Loucy (cell line): Measurements from ENCODE around the gene GPC3.

Source experiments
- H2AFZ ChIP-seq: fragments of 200-600 bp; sonication (generic); 2 replicates; pipeline ENCODE4 v1.6.0; 2016; ENCODE audit warnings: antibody characterized with exemption, mild to moderate bottlenecking, low read length, moderate library complexity
- H3F3A ChIP-seq: fragments of 200-600 bp; 2 replicates; pipeline ENCODE4 v1.6.0; 2016; ENCODE audit warnings: antibody characterized with exemption, low read depth, mild to moderate bottlenecking
- H3K27me3 ChIP-seq: fragments of 200-600 bp; sonication (generic); 2 replicates; pipeline ENCODE4 v1.6.1; 2014; ENCODE audit warnings: low read length, mild to moderate bottlenecking; ENCODE audit not compliant: insufficient read depth, poor library complexity, severe bottlenecking
- H3K36me3 ChIP-seq: fragments of 200-600 bp; sonication (generic); 2 replicates; pipeline ENCODE4 v1.6.1; 2016; ENCODE audit warnings: low read length; ENCODE audit not compliant: insufficient read depth
- H3K4me1 ChIP-seq: fragments of 200-600 bp; sonication (generic); 2 replicates; pipeline ENCODE4 v1.5.1; 2014; ENCODE audit warnings: low read length, mild to moderate bottlenecking; ENCODE audit not compliant: insufficient read depth, poor library complexity, severe bottlenecking
- H3K4me2 ChIP-seq: fragments of 200-600 bp; sonication (generic); 2 replicates; pipeline ENCODE4 v1.6.0; 2014; ENCODE audit warnings: antibody characterized with exemption, low read length, low read depth, mild to moderate bottlenecking; ENCODE audit not compliant: poor library complexity, severe bottlenecking
- H3K4me3 ChIP-seq: fragments of 200-600 bp; sonication (generic); 2 replicates; pipeline ENCODE4 v1.5.1; 2014; ENCODE audit warnings: low read length, mild to moderate bottlenecking, mixed read lengths; ENCODE audit not compliant: poor library complexity, severe bottlenecking
- H3K79me2 ChIP-seq: fragments of 200-600 bp; sonication (generic); 2 replicates; pipeline ENCODE4 v1.6.1; 2014; ENCODE audit warnings: low read length; ENCODE audit not compliant: insufficient read depth
- H3K9ac ChIP-seq: fragments of 200-600 bp; sonication (generic); 2 replicates; pipeline ENCODE4 v1.6.0; 2014; ENCODE audit warnings: mild to moderate bottlenecking, low read depth, low read length, moderate library complexity; ENCODE audit not compliant: poor library complexity, severe bottlenecking
- H3K9me2 ChIP-seq: fragments of 200-600 bp; sonication (generic); replicated peaks from 2 replicates; pipeline ENCODE4 v1.6.1; 2016; ENCODE audit warnings: low read depth, low read length, mixed read lengths
- H3K9me3 ChIP-seq: fragments of 200-600 bp; sonication (generic); 2 replicates; pipeline ENCODE4 v1.6.1; 2014; ENCODE audit warnings: mild to moderate bottlenecking, antibody characterized with exemption, low read length, low read depth; ENCODE audit not compliant: insufficient read depth
- H4K20me1 ChIP-seq: fragments of 200-600 bp; sonication (generic); 2 replicates; pipeline ENCODE4 v1.6.0; 2014; ENCODE audit warnings: antibody characterized with exemption, low read length, mild to moderate bottlenecking; ENCODE audit not compliant: insufficient read depth, poor library complexity, severe bottlenecking
- CTCF ChIP-seq: fragments of 200-600 bp; sonication (generic); conservative IDR thresholded peaks from 2 replicates; pipeline ENCODE4 v1.5.1; 2014; ENCODE audit warnings: mild to moderate bottlenecking, antibody characterized with exemption, low read length
- EZH2phosphoT487 ChIP-seq: fragments of 200-600 bp; IDR thresholded peaks from 2 replicates; pipeline ENCODE4 v1.6.1; 2018; ENCODE audit warnings: antibody characterized with exemption, mild to moderate bottlenecking, moderate library complexity, borderline replicate concordance

Gene GPC3

GRCh38 chrX:133523526-133523925 lies 461.9 kb downstream of the GPC3 start:
- H3K79me2 ChIP-seq: no peaks in the 10 kb centered on the region
- no peak overlapping the region for H3K4me2 ChIP-seq
- H3K9me3 ChIP-seq: no peaks in the 10 kb centered on the region
- H3K4me3 ChIP-seq: no peak overlapping the region
- H3F3A ChIP-seq: no peaks in the 10 kb centered on the region
- no peak overlapping the region for H3K9ac ChIP-seq
- H3K36me3 ChIP-seq: no peaks in the 10 kb centered on the region
- no peaks in the 10 kb centered on the region for H3K27me3 ChIP-seq
- no peak overlapping the region for H2AFZ ChIP-seq
- H4K20me1 ChIP-seq: no peaks in the 10 kb centered on the region
- H3K9me2 ChIP-seq: no peaks in the 10 kb centered on the region
- no peaks in the 10 kb centered on the region for H3K4me1 ChIP-seq
- TF ChIP-seq CTCF (no peak), EZH2phosphoT487 (no peak)

GRCh38 chrX:133523081-133523487 lies 462.3 kb downstream of the GPC3 start:
- Histone ChIP-seq H3K9ac (no peak overlapping the region), H3K4me1 (no peaks in the 10 kb centered on the region), H2AFZ (no peak overlapping the region)

GRCh38 chrX:133516686-133517085 lies 468.7 kb downstream of the GPC3 start:
- H3K9me2 ChIP-seq: no peaks in the 10 kb centered on the region
- no peaks in the 10 kb centered on the region for H3K79me2 ChIP-seq
- no peaks in the 10 kb centered on the region for H3K9me3 ChIP-seq
- no peak overlapping the region for H3K4me2 ChIP-seq
- H3K9ac ChIP-seq: no peak overlapping the region
- no peak overlapping the region for H3K4me3 ChIP-seq
- no peak overlapping the region for H2AFZ ChIP-seq
- H4K20me1 ChIP-seq: no peaks in the 10 kb centered on the region
- H3K4me1 ChIP-seq: no peaks in the 10 kb centered on the region
- H3F3A ChIP-seq: no peaks in the 10 kb centered on the region
- TF ChIP-seq EZH2phosphoT487: no peak
- no peaks in the 10 kb centered on the region for H3K36me3 ChIP-seq
- no peaks in the 10 kb centered on the region for H3K27me3 ChIP-seq

More at GRCh38 chrX:133523081-133523487, 462.3 kb downstream of the GPC3 start:
- no peaks in the 10 kb centered on the region for H3K9me2 ChIP-seq
- no peaks in the 10 kb centered on the region for H3K36me3 ChIP-seq
- no peak overlapping the region for H3K4me3 ChIP-seq
- no peak for TF ChIP-seq CTCF
- TF ChIP-seq EZH2phosphoT487: no peak
- H3K27me3 ChIP-seq: no peaks in the 10 kb centered on the region
- H3K4me2 ChIP-seq: no peak overlapping the region
- no peaks in the 10 kb centered on the region for H3K79me2 ChIP-seq
- H3F3A ChIP-seq: no peaks in the 10 kb centered on the region
- no peaks in the 10 kb centered on the region for H3K9me3 ChIP-seq
- H4K20me1 ChIP-seq: no peaks in the 10 kb centered on the region

- Histone ChIP-seq H4K20me1 (no peaks in the 10 kb centered on the region), H3K4me3 (no peak overlapping the region), H3F3A (no peaks in the 10 kb centered on the region), H2AFZ (no peak overlapping the region), H3K79me2 (no peaks in the 10 kb centered on the region), H3K27me3 (no peaks in the 10 kb centered on the region), H3K4me1 (no peaks in the 10 kb centered on the region), H3K36me3 (no peaks in the 10 kb centered on the region), H3K4me2 (no peak overlapping the region), H3K9ac (no peak overlapping the region), H3K9me2 (no peaks in the 10 kb centered on the region), H3K9me3 (no peaks in the 10 kb centered on the region)
- TF ChIP-seq EZH2phosphoT487: no peak
- TF ChIP-seq CTCF: no peak
These were observed 470.9 kb downstream of the GPC3 start for GRCh38 chrX:133514486-133514885.
